Calu3 (cell line): ENCODE results near the gene UTS2. TPM values are rescaled to one million over a fixed set of nuclear protein-coding genes. Genes with fewer than 3 reads are reported as not detected.

Experiments
- BruUV-seq: library from RNA; stranded (reverse); fragments of 400-500 nt; replicated peaks from 2 replicates; lab custom pipeline; 2021; lab: Mats Ljungman, UMichigan
- CTCF ChIA-PET: fragments of 300-600 bp; sonication (Branson Sonifier 250); formaldehyde crosslinking; loops from one replicate; lab custom pipeline; 2022; ENCODE audit warnings: antibody characterized with exemption; lab: Charles Lee
- DNase-seq: peaks from one replicate; pipeline ENCODE4 v3.0.0; 2022
- H3K27ac Mint-ChIP-seq: one replicate; pipeline ENCODE4 v1.8.0; 2022; ENCODE audit warnings: mixed read lengths; ENCODE audit not compliant: unreplicated experiment
- H3K27me3 Mint-ChIP-seq: one replicate; pipeline ENCODE4 v1.8.0; 2022; ENCODE audit warnings: mixed read lengths; ENCODE audit not compliant: unreplicated experiment
- H3K36me3 Mint-ChIP-seq: one replicate; pipeline ENCODE4 v1.8.0; 2022; ENCODE audit warnings: mild to moderate bottlenecking, moderate library complexity, mixed read lengths; ENCODE audit not compliant: insufficient read depth, unreplicated experiment
- H3K4me1 Mint-ChIP-seq: one replicate; pipeline ENCODE4 v1.8.0; 2022; ENCODE audit warnings: mild to moderate bottlenecking, low read depth, mixed read lengths; ENCODE audit not compliant: unreplicated experiment
- H3K4me3 Mint-ChIP-seq: one replicate; pipeline ENCODE4 v1.8.0; 2022; ENCODE audit warnings: mild to moderate bottlenecking, low read depth, moderate library complexity, mixed read lengths; ENCODE audit not compliant: unreplicated experiment
- H3K9me3 Mint-ChIP-seq: one replicate; pipeline ENCODE4 v1.8.0; 2022; ENCODE audit warnings: low read depth, mixed read lengths; ENCODE audit not compliant: unreplicated experiment
- CTCF ChIP-seq: fragments of 200-600 bp; IDR thresholded peaks from one replicate; pipeline ENCODE4 v1.8.0; 2022; ENCODE audit warnings: antibody characterized with exemption; ENCODE audit not compliant: unreplicated experiment
- intact Hi-C: fragments of 100-400 bp; cut with micrococcal nuclease; formaldehyde crosslinking; loops from one replicate; pipeline ENCODE4 v1.10.0; 2022; ENCODE audit not compliant: unreplicated experiment
- total RNA-seq: library from RNA; stranded (reverse); gene quantifications from 2 replicates; pipeline ENCODE4 v1.2.3, GENCODE V29; 2022

UTS2 gene
- total RNA-seq, 1 experiment from 2014 or later, result not detected

- Mint-ChIP-seq H3K4me1 (no peaks in the 10 kb centered on the region), H3K27me3 (peaks cover 19% of the 10 kb centered on the region), H3K4me3 (no peak overlapping the region), H3K27ac (no peak overlapping the region), H3K9me3 (no peaks in the 10 kb centered on the region), H3K36me3 (no peaks in the 10 kb centered on the region)
- no peak for DNase-seq
- no TSS peak for BruUV-seq
- CTCF ChIA-PET, result no interaction called here
- TF ChIP-seq CTCF, result no peak
- intact Hi-C loops, result no loop called here
Measured at GRCh38 chr1:7878027-7878426, 25.2 kb upstream of the UTS2 start.

DNA sequence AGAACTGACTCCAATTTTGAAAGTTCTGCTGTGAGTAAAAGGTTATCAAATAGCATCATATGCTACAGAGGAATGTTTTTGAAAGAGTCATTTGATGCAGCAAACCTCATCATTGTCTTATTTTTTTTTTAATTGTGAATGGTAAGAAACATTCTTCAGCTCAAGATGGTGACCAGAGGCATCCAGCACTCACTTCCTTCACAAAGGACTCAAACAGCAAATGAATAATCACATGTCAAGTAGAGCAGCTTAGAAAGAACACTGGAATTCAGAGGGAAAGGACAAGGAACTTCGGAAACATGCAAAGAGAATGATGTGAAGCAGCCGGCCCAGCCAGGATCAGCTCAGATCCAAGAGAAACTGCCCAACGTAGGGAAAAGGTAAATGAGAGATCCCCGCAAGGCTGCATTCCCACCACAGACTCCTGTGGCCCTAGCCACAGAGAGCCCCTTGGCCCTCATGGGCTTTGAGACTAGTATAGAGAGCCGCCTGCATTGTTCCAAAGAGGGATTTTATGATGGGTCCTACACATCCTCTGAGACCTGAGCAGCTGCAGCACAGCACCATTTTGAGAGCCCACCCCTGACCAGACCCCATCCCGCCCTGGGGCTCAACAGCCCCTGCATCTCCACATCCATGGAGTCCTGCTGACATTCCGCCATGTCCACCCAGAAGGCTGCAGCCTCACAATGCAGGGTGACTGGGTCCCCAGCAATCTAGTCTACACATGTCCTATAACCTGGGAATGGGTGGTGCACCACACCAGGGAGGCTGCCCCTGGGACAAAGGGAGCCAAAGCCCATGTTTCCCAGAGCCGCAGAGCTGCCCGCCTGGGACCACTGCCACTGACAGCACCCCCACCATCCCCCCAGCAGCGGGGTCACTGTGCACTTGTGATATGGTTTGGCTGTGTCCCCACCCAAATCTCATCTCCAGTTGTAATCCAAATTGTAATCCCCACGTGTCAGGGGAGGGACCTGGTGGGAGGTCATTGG, 21.2 kb upstream of the UTS2 start:
- H3K36me3 Mint-ChIP-seq, result no peaks in the 10 kb centered on the region
- no peak overlapping the region for H3K27ac Mint-ChIP-seq
- no peaks in the 10 kb centered on the region for H3K9me3 Mint-ChIP-seq
- CTCF ChIA-PET, result interaction anchor here (0.5 kb wide), 1 partner anchor 1061 kb away, joined by 4 read pairs; no protein-coding TSS in a partner anchor
- no peak for DNase-seq
- no peak for TF ChIP-seq CTCF
- H3K4me3 Mint-ChIP-seq, result no peak overlapping the region
- peaks cover 22% of the 10 kb centered on the region for H3K27me3 Mint-ChIP-seq
- intact Hi-C loops, result no loop called here
- BruUV-seq, result no TSS peak
- H3K4me1 Mint-ChIP-seq, result no peaks in the 10 kb centered on the region

DNA sequence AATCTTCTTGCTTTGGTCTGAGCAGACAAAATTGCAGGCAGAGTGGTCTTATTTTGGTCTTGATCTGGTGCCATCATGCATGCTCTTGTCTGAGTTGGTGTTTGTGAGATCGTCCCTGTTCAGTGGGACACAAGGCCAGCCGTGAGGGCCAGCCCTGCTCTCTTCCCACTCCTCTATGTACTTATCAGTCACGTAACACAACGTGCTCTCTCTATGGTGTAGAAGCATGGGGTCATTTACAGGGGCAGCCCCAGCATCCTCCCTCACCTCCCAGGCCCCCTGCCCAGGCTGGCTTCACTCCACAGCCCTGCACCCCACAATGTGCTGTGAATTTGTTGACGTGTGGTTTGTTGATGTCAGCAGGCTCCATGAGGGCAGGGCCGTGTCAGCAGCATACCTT, 18.3 kb upstream of the UTS2 start:
- H3K27ac Mint-ChIP-seq, result no peak overlapping the region

More for the DNA sequence above, 18.3 kb upstream of the UTS2 start:
- H3K9me3 Mint-ChIP-seq, result no peaks in the 10 kb centered on the region
- CTCF ChIA-PET, result no interaction called here
- H3K36me3 Mint-ChIP-seq, result no peaks in the 10 kb centered on the region
- BruUV-seq, result no TSS peak
- peaks cover 22% of the 10 kb centered on the region for H3K27me3 Mint-ChIP-seq
- DNase-seq, result no peak
- no peak overlapping the region for H3K4me3 Mint-ChIP-seq
- intact Hi-C loops, result no loop called here
- no peak for TF ChIP-seq CTCF
- no peaks in the 10 kb centered on the region for H3K4me1 Mint-ChIP-seq
